Activated CD8-positive, alpha-beta T cell treated with anti-CD3 and anti-CD28 coated beads for 36 hours (primary cell): Measurements from ENCODE around the gene TMEM182. TPM values are rescaled to one million over a fixed set of nuclear protein-coding genes. Genes with fewer than 3 reads are reported as not detected.

Experiments
- ATAC-seq: fragments of 200-7000 bp; cut with Tn5 transposase; one replicate; pipeline ENCODE4 v1.10.0; 2021; ENCODE audit warnings: mild to moderate bottlenecking, moderate library complexity
- CTCF ChIA-PET: fragments of 350-600 bp; sonication (Branson Sonifier 250); formaldehyde crosslinking; loops from one replicate; lab custom pipeline; 2021; ENCODE audit warnings: antibody characterized with exemption; lab: Charles Lee
- POLR2A ChIA-PET: fragments of 350-600 bp; sonication (Branson Sonifier 250); formaldehyde crosslinking; loops from one replicate; lab custom pipeline; 2021; ENCODE audit warnings: antibody characterized with exemption; lab: Charles Lee
- DNase-seq: peaks from one replicate; pipeline ENCODE4 v3.0.0-alpha.2; 2020
- H3K27ac Mint-ChIP-seq: one replicate; pipeline ENCODE4 v1.8.0; 2021; ENCODE audit warnings: mild to moderate bottlenecking, mixed read lengths
- H3K27me3 Mint-ChIP-seq: one replicate; pipeline ENCODE4 v1.8.0; 2021; ENCODE audit warnings: mixed read lengths
- H3K36me3 Mint-ChIP-seq: one replicate; pipeline ENCODE4 v1.8.0; 2021; ENCODE audit warnings: low read depth, mixed read lengths
- H3K4me1 Mint-ChIP-seq: one replicate; pipeline ENCODE4 v1.8.0; 2021; ENCODE audit warnings: low read depth, mixed read lengths
- H3K4me3 Mint-ChIP-seq: one replicate; pipeline ENCODE4 v1.8.0; 2021; ENCODE audit warnings: mild to moderate bottlenecking, moderate library complexity, mixed read lengths
- H3K9me3 Mint-ChIP-seq: one replicate; pipeline ENCODE4 v1.8.0; 2021; ENCODE audit warnings: mixed read lengths
- intact Hi-C: fragments of 100-400 bp; cut with micrococcal nuclease; formaldehyde crosslinking; loops from one replicate; pipeline ENCODE4 v1.10.0; 2022
- total RNA-seq, 2 experiments: library from RNA; stranded (reverse); gene quantifications; one replicate each; pipeline ENCODE4 v1.2.3, GENCODE V29; 2021
- TF ChIP-seq, protein P1 (sequence below): fragments of 200-600 bp; IDR thresholded peaks from one replicate; pipeline ENCODE4 v1.8.0; 2022; ENCODE audit warnings: antibody characterized with exemption, mild to moderate bottlenecking

TMEM182 gene
- total RNA-seq, 2 experiments from 2014 or later: 4.4 to 5.3 TPM

DNA sequence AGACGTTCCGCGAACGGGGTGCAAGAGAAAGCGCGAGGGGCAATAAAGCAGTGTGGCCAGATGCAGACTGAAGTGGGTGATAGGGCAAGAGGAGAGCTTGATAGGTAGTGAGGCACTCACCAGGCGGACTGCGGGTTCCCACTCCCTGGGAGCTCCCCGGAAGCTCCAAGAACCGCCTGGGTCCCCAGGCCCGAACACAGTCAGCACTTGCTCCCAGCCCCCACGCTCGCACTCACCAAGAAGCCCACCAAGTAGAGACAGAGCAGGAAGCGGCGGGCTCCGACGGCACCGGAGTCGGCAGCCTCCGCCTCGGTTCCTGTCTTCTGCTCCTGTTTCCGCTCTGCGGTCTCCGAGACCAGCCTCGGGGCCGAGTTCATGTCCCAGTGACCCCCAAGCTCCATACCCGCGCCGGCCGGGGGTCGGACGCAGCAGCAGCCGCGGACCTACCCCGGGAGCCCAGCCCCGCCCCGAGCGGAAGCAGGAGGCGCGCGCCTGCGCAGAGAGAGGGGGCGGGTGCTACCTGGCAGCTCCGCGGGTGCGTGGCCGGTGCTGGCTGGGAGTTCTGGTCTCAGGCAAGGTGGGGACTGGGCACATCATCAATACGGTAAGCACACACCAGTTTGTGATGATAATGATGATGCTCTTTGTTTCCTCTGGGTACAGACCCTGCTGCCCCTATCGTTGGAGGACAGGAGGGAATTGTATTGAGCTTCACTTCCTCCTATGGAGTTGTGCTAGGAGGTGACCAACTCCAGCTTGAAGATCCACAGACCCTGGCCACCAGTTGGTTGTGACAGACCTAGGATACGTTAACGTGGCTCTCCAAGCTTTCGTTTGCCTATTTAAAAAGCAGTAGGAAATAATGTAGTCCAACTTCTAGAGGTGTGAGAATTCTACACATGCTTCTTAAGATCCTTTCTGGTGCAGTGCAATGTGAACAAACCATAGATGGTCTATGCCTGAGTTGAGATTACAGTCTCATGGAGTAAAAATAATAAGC, 25.1 kb upstream of the TMEM182 start:
- Mint-ChIP-seq H3K27me3 (no peaks in the 10 kb centered on the region), H3K27ac (peak overlapping the region; percentile 92), H3K9me3 (no peaks in the 10 kb centered on the region), H3K36me3 (peaks cover 2% of the 10 kb centered on the region), H3K4me3 (peak overlapping the region; percentile 95), H3K4me1 (peaks cover 39% of the 10 kb centered on the region)
- ChIA-PET CTCF (interaction anchor here (1.0 to 8.3 kb wide), 6 partner anchors 10 to 294 kb away, joined by 3 to 69 read pairs (median 4); partner anchors contain the start of gene SLC9A4), POLR2A (interaction anchor here (1.0 to 1.2 kb wide), 3 partner anchors 11 to 15 kb away, joined by 3 read pairs; no protein-coding TSS in a partner anchor)
- TF ChIP-seq, protein P1, sequence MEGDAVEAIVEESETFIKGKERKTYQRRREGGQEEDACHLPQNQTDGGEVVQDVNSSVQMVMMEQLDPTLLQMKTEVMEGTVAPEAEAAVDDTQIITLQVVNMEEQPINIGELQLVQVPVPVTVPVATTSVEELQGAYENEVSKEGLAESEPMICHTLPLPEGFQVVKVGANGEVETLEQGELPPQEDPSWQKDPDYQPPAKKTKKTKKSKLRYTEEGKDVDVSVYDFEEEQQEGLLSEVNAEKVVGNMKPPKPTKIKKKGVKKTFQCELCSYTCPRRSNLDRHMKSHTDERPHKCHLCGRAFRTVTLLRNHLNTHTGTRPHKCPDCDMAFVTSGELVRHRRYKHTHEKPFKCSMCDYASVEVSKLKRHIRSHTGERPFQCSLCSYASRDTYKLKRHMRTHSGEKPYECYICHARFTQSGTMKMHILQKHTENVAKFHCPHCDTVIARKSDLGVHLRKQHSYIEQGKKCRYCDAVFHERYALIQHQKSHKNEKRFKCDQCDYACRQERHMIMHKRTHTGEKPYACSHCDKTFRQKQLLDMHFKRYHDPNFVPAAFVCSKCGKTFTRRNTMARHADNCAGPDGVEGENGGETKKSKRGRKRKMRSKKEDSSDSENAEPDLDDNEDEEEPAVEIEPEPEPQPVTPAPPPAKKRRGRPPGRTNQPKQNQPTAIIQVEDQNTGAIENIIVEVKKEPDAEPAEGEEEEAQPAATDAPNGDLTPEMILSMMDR: no peak
- intact Hi-C loops: no loop called here
- ATAC-seq (peak; percentile 95), DNase-seq (peak; percentile 89)

DNA sequence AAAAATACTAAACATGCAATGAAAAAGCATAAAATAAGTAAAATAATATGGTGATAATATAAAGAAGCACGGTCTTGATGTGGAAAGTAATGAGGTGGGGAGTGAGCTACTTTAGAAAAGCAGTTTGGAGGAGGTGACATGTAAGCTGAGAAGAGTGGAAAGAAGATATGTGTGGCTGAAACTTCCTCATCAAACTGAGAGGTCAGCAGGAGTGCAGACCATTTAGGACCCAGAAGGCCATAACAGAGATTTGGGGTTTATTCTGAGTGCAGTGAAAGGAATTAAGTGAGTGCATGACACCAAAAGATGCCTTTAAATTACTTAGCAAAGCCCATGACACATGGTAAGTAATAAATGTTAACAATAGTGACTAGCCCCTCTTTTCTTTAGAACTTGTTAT, 24.4 kb upstream of the TMEM182 start:
- peak overlapping the region; percentile 92 for H3K27ac Mint-ChIP-seq
- ATAC-seq: no peak
- TF ChIP-seq, protein P1: no peak
- intact Hi-C loops: no loop called here
- DNase-seq: no peak
- ChIA-PET CTCF (interaction anchor here (1.0 to 8.3 kb wide), 5 partner anchors 9 to 295 kb away, joined by 3 to 69 read pairs (median 4); no protein-coding TSS in a partner anchor), POLR2A (interaction anchor here (1.2 kb wide), 1 partner anchor 11 kb away, joined by 3 read pairs; no protein-coding TSS in a partner anchor)
- no peaks in the 10 kb centered on the region for H3K9me3 Mint-ChIP-seq
- H3K36me3 Mint-ChIP-seq: no peaks in the 10 kb centered on the region
- peak overlapping the region; percentile 95 for H3K4me3 Mint-ChIP-seq
- no peaks in the 10 kb centered on the region for H3K27me3 Mint-ChIP-seq
- H3K4me1 Mint-ChIP-seq: peaks cover 39% of the 10 kb centered on the region

DNA sequence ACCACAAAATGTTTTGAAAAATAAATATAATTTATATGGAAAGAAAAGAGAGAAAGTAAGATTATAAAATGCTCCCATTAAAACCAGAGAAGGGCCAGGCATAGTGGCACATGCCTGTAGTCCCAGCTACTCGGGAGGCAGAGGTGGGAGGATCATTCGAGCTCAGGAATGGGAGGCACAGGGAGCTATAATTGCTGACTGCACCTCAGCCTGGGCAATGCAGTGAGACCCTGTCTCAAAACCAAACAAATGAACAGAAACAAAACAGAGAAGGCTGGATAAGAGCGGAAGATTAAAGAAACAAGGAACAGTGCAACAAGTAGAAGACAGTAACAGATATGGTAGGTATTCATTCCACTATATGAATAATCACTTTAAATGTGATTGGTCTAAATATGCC, 18.6 kb upstream of the TMEM182 start:
- intact Hi-C loops: no loop called here
- Mint-ChIP-seq H3K9me3 (peaks cover 2% of the 10 kb centered on the region), H3K36me3 (peaks cover 6% of the 10 kb centered on the region), H3K27ac (no peak overlapping the region), H3K27me3 (no peaks in the 10 kb centered on the region), H3K4me3 (no peak overlapping the region), H3K4me1 (no peaks in the 10 kb centered on the region)
- ChIA-PET CTCF (interaction anchor here (0.6 to 1.7 kb wide), 2 partner anchors 10 to 38 kb away, joined by 3 to 12 read pairs; no protein-coding TSS in a partner anchor), POLR2A (no interaction called here)
- ATAC-seq (no peak), DNase-seq (no peak)
- TF ChIP-seq, protein P1: no peak

DNA sequence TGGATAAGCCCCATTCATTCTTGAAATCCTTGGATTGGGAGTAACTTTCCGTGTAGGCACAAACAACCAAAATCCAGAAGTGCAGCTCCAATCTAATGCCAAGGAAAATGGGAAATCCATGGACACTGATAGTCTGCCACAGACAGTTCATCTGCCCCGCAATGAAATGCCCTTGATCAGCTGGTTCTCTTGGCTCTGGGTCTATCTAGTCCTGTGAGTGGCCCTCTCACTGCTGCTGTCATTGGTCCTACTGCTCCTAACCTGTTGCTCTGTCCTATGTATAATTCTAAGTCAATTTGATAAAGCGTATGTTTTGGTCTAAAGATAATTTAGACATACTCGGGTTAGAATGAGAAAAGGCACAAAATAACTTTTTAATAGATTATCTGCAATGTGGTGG, 13.7 kb upstream of the TMEM182 start:
- TF ChIP-seq, protein P1: no peak
- Mint-ChIP-seq H3K9me3 (peaks cover 2% of the 10 kb centered on the region), H3K4me3 (no peak overlapping the region), H3K27me3 (no peaks in the 10 kb centered on the region), H3K27ac (no peak overlapping the region), H3K36me3 (peaks cover 6% of the 10 kb centered on the region), H3K4me1 (no peaks in the 10 kb centered on the region)
- CTCF ChIA-PET: interaction anchor here (1.8 to 2.8 kb wide), 2 partner anchors 11 to 275 kb away, joined by 4 to 8 read pairs; partner anchors contain the start of gene SLC9A4
- POLR2A ChIA-PET: no interaction called here
- intact Hi-C loops: no loop called here
- DNase-seq (no peak), ATAC-seq (no peak)
